Ishikawa (cell line): ENCODE results near the gene FAM124B.

Experiments
- CEBPB ChIP-seq: IDR thresholded peaks from 2 replicates; pipeline ENCODE4 v1.6.1; 2012
- CREB1 ChIP-seq: IDR thresholded peaks from 2 replicates; pipeline ENCODE4 v1.6.1; 2012; ENCODE audit warnings: low read depth
- FOXM1 ChIP-seq: IDR thresholded peaks from 2 replicates; pipeline ENCODE4 v1.6.1; 2012; ENCODE audit warnings: low read depth, borderline replicate concordance
- RAD21 ChIP-seq: IDR thresholded peaks from 2 replicates; pipeline ENCODE4 v1.6.1; 2012; ENCODE audit warnings: low read depth
- YY1 ChIP-seq: IDR thresholded peaks from 2 replicates; pipeline ENCODE4 v1.6.1; 2012; ENCODE audit warnings: low read depth
- ZBTB7A ChIP-seq: IDR thresholded peaks from 2 replicates; pipeline ENCODE4 v1.6.1; 2012; ENCODE audit warnings: low read depth
- TF ChIP-seq, protein P1 (sequence below): IDR thresholded peaks from 2 replicates; pipeline ENCODE4 v1.6.1; 2012
- TF ChIP-seq, protein P2 (sequence below): IDR thresholded peaks from 2 replicates; pipeline ENCODE4 v1.6.1; 2012; ENCODE audit warnings: low read depth, mild to moderate bottlenecking
- TF ChIP-seq, protein P3 (sequence below): IDR thresholded peaks from 2 replicates; pipeline ENCODE4 v1.6.1; 2012

DNA sequence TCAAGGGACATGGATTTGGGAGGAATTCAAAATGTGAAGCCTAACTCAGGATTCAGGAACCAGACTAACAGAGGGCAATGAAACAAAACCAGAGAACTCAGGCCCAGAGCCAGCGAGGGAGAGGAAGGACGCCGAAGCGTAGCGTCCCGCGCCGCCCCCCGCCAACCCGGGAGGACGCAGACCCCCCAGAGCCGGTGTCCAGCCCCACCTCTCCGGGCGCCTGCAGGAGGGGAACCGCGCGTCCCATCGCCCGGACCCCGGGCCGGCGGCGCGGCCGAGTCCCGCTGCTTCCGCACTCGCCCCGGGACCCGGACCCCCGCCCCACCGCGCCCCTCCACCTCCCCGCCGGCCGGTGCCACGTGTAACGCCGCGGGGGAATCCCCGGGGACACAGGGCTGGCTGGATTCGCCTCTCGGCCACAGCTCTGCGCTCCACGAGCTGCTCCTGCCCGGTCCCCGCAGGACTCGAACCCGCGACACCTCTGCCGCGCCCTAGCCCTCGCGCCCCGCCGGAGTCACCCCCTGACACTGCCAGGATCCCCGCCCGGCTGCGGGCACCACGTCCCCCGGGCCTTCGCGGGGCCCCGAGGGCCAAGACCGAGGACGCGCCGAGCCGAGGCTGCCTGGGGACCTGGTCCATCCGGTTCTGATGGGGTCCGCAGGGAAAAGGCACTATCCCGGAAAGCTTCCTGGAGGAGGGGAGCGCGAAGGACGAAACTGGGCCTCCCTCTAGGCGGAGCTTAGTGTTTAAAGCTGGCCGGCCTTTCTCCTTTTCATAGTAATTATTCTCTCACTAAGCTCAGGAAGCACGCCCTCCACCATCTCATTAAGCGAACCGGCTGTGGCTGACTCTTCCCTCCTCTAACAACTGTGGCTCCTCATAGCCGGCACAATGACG is 40.4 kb upstream of the FAM124B start:
- TF ChIP-seq, protein P1, sequence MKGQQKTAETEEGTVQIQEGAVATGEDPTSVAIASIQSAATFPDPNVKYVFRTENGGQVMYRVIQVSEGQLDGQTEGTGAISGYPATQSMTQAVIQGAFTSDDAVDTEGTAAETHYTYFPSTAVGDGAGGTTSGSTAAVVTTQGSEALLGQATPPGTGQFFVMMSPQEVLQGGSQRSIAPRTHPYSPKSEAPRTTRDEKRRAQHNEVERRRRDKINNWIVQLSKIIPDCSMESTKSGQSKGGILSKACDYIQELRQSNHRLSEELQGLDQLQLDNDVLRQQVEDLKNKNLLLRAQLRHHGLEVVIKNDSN: no peak
- TF ChIP-seq, protein P2, sequence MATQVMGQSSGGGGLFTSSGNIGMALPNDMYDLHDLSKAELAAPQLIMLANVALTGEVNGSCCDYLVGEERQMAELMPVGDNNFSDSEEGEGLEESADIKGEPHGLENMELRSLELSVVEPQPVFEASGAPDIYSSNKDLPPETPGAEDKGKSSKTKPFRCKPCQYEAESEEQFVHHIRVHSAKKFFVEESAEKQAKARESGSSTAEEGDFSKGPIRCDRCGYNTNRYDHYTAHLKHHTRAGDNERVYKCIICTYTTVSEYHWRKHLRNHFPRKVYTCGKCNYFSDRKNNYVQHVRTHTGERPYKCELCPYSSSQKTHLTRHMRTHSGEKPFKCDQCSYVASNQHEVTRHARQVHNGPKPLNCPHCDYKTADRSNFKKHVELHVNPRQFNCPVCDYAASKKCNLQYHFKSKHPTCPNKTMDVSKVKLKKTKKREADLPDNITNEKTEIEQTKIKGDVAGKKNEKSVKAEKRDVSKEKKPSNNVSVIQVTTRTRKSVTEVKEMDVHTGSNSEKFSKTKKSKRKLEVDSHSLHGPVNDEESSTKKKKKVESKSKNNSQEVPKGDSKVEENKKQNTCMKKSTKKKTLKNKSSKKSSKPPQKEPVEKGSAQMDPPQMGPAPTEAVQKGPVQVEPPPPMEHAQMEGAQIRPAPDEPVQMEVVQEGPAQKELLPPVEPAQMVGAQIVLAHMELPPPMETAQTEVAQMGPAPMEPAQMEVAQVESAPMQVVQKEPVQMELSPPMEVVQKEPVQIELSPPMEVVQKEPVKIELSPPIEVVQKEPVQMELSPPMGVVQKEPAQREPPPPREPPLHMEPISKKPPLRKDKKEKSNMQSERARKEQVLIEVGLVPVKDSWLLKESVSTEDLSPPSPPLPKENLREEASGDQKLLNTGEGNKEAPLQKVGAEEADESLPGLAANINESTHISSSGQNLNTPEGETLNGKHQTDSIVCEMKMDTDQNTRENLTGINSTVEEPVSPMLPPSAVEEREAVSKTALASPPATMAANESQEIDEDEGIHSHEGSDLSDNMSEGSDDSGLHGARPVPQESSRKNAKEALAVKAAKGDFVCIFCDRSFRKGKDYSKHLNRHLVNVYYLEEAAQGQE: no peak
- TF ChIP-seq RAD21 (no peak), FOXM1 (no peak), CEBPB (no peak), ZBTB7A (no peak), YY1 (no peak), CREB1 (no peak)
- TF ChIP-seq, protein P3, sequence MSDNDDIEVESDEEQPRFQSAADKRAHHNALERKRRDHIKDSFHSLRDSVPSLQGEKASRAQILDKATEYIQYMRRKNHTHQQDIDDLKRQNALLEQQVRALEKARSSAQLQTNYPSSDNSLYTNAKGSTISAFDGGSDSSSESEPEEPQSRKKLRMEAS: no peak
